Glutamatergic neuron (in vitro differentiated cells): ENCODE data around the gene MRPS24. TPM values are rescaled to one million over a fixed set of nuclear protein-coding genes. Genes with fewer than 3 reads are reported as not detected.

Source experiments
- DNase-seq: peaks from one replicate; pipeline ENCODE4 v3.0.0; 2022
- H3K27ac Mint-ChIP-seq: one replicate; pipeline ENCODE4 v1.8.0; 2020; ENCODE audit warnings: mild to moderate bottlenecking, mixed read lengths, inconsistent platforms; ENCODE audit not compliant: unreplicated experiment
- H3K27me3 Mint-ChIP-seq: one replicate; pipeline ENCODE4 v1.8.0; 2020; ENCODE audit warnings: mild to moderate bottlenecking, moderate library complexity, mixed read lengths, inconsistent platforms; ENCODE audit not compliant: unreplicated experiment
- H3K36me3 Mint-ChIP-seq: one replicate; pipeline ENCODE4 v1.8.0; 2020; ENCODE audit warnings: mild to moderate bottlenecking, mixed read lengths, inconsistent platforms; ENCODE audit not compliant: unreplicated experiment
- H3K4me1 Mint-ChIP-seq: one replicate; pipeline ENCODE4 v1.8.0; 2020; ENCODE audit warnings: mild to moderate bottlenecking, low read depth, mixed read lengths, inconsistent platforms; ENCODE audit not compliant: unreplicated experiment
- H3K4me3 Mint-ChIP-seq: one replicate; pipeline ENCODE4 v1.8.0; 2020; ENCODE audit warnings: mild to moderate bottlenecking, mixed read lengths, inconsistent platforms; ENCODE audit not compliant: unreplicated experiment
- H3K9me3 Mint-ChIP-seq: one replicate; pipeline ENCODE4 v1.8.0; 2020; ENCODE audit warnings: mild to moderate bottlenecking, moderate library complexity, mixed read lengths, inconsistent platforms; ENCODE audit not compliant: unreplicated experiment
- CTCF ChIP-seq: fragments of 200-600 bp; sonication (generic); IDR thresholded peaks from one replicate; pipeline ENCODE4 v1.5.0; 2021; ENCODE audit not compliant: partially characterized antibody, unreplicated experiment
- total RNA-seq: library from RNA; stranded (reverse); fragmentation: NEBNext Ultra II Directional; extraction: Animal tissue kit (Norgen Biotek cat#: 25700); gene quantifications from one replicate; pipeline ENCODE4 v1.2.1, GENCODE V29; 2021; ENCODE audit not compliant: unreplicated experiment

Gene MRPS24
- total RNA-seq, 1 donor from 2014 or later, result 60.8 TPM

DNA sequence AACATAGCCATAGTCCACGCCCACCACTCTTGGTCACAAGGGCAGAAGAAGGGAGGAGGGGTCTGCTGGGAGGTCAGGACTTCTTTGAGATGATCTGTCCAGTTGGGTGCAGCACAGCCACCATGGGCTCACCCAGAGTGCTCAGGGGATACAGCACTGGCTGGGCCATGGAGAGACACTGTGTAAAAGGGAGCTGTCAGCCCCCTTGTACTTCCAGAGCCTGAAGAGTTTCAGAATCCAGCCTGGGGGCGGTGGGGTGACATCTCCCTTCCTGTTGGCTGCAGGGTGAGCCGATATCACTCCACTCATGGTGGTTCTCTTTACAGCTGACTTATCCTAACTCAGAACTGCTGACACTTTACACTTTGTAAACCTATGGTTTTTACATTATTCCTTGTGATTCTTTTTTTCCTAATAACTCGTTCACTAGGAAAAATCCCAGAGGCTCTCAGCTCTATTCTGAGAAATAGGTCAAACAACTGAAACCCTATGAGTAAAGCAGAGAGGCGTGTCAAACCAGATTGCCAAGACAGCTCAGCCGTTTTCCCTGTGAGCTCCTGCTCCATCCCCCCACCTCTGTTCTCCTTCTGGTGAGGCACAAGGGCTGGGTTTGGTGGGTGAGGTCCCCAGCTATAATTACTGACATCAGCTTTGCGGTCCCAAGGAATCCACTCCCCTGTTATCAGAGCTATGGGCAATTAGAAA is 3.2 kb upstream of the MRPS24 start:
- Mint-ChIP-seq H3K27me3 (peaks cover 7% of the 10 kb centered on the region), H3K9me3 (peaks cover 5% of the 10 kb centered on the region), H3K36me3 (peaks cover 7% of the 10 kb centered on the region), H3K4me3 (no peak overlapping the region), H3K27ac (no peak overlapping the region), H3K4me1 (peaks cover 12% of the 10 kb centered on the region)
- no peak for DNase-seq
- no peak for TF ChIP-seq CTCF

DNA sequence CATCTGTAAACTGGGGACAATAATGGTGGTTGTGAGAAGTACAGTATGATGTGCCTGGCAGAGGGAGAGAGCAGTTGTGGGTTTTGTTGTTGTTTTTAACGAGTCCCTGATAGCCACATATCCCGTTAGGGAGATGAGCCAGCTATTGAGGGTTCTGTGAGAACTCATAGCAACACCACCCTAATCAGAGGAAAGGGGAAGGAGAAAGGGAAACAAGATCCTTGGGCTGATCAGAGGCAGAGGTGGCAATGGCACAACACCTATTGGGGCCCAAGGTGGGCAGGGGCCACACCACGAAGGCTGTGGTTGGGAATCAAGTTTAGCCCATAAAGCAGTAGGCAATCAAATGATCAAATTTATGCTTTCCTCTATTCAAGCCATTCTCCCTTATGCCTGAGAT is 1.7 kb upstream of the MRPS24 start:
- no peak for TF ChIP-seq CTCF
- H3K4me1 Mint-ChIP-seq, result peaks cover 12% of the 10 kb centered on the region
- H3K36me3 Mint-ChIP-seq, result peaks cover 4% of the 10 kb centered on the region
- peaks cover 7% of the 10 kb centered on the region for H3K27me3 Mint-ChIP-seq
- peaks cover 5% of the 10 kb centered on the region for H3K9me3 Mint-ChIP-seq
- no peak for DNase-seq
- H3K27ac Mint-ChIP-seq, result no peak overlapping the region
- no peak overlapping the region for H3K4me3 Mint-ChIP-seq

DNA sequence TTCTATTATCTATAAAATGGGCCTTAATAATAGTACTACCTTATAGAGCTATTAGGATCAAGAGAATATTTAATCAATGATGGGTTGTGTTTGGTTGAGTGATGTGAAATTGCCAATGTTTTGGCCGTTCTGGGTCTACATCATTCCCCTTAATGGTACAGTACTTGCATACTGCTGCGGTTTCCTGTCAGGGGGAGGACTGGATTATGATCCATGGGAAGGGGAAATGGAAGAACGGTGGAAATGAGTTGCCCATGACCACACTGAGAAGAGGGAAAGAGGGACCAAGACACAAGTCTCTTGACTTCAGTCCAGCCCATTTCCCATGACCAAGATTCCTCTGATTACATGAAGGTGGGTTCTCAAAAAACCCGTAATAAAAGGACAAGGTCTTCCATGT is 999 bp upstream of the MRPS24 start:
- no peak overlapping the region for H3K4me3 Mint-ChIP-seq
- peaks cover 4% of the 10 kb centered on the region for H3K36me3 Mint-ChIP-seq
- H3K4me1 Mint-ChIP-seq, result peaks cover 12% of the 10 kb centered on the region
- DNase-seq, result no peak
- H3K27ac Mint-ChIP-seq, result no peak overlapping the region
- H3K27me3 Mint-ChIP-seq, result peaks cover 6% of the 10 kb centered on the region
- no peak for TF ChIP-seq CTCF
- H3K9me3 Mint-ChIP-seq, result peaks cover 5% of the 10 kb centered on the region

DNA sequence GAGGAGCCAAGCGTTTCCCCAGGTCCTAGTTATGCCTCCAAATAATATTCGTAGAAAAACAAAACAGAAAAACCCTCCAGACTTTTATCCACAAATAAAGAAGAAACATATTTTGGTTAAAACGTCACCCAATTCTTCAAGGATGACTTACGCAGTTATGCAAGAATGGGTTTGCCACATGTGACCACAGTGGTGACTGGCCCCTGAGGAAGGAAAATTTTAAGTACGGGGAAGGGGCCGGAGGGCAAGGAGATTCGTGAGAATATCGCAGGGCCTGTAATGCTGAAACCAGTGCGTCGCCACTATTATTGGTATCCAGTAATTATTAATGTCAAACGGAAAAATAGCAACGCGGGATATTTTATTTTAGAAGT is 537 bp upstream of the MRPS24 start:
- peaks cover 4% of the 10 kb centered on the region for H3K27me3 Mint-ChIP-seq
- no peak for TF ChIP-seq CTCF
- peak overlapping the region; percentile 90 for H3K4me3 Mint-ChIP-seq
- H3K36me3 Mint-ChIP-seq, result peaks cover 4% of the 10 kb centered on the region
- H3K27ac Mint-ChIP-seq, result peak overlapping the region; percentile 88
- H3K4me1 Mint-ChIP-seq, result peaks cover 12% of the 10 kb centered on the region
- no peak for DNase-seq
- H3K9me3 Mint-ChIP-seq, result peaks cover 5% of the 10 kb centered on the region

GRCh38 chr7:43868681-43869005 is 674 bp downstream of the MRPS24 start:
- Mint-ChIP-seq H3K9me3 (peaks cover 7% of the 10 kb centered on the region), H3K36me3 (peaks cover under 1% of the 10 kb centered on the region), H3K4me3 (peak overlapping the region; percentile 96), H3K27ac (peak overlapping the region; percentile 82), H3K27me3 (peaks cover 8% of the 10 kb centered on the region), H3K4me1 (peaks cover 12% of the 10 kb centered on the region)
- no peak for DNase-seq
- no peak for TF ChIP-seq CTCF
